HepG2 (cell line): ENCODE measurements around the gene NUDT21.

Experiments
- E2F1 ChIP-seq: sonication (generic); formaldehyde crosslinking; IDR thresholded peaks from 2 replicates; pipeline ENCODE4 v1.5.0; 2020; ENCODE audit warnings: missing genetic modification reagents
- PTBP1 ChIP-seq: fragments of 200-400 bp; formaldehyde crosslinking; IDR thresholded peaks from 2 replicates; pipeline ENCODE4 v1.6.1; 2018; ENCODE audit warnings: low read length, low read depth; ENCODE audit not compliant: poor library complexity, severe bottlenecking
- ZKSCAN1 ChIP-seq: fragments of 150-350 bp; IDR thresholded peaks from 2 replicates; pipeline ENCODE4 v1.6.1; 2014; ENCODE audit warnings: low read length
- TF ChIP-seq, protein P1 (sequence below), 2 experiments: IDR thresholded peaks; 2 replicates each; pipeline ENCODE4 v1.6.1; 2011 to 2012; ENCODE audit warnings: low read length in 2 of 2, borderline replicate concordance in 1 of 2, low read depth in 1 of 2, mild to moderate bottlenecking in 1 of 2, moderate library complexity in 1 of 2
- TF ChIP-seq, protein P2 (sequence below): sonication (generic); formaldehyde crosslinking; IDR thresholded peaks from 2 replicates; pipeline ENCODE4 v1.5.0; 2020; ENCODE audit warnings: mild to moderate bottlenecking, missing genetic modification reagents, moderate library complexity

DNA sequence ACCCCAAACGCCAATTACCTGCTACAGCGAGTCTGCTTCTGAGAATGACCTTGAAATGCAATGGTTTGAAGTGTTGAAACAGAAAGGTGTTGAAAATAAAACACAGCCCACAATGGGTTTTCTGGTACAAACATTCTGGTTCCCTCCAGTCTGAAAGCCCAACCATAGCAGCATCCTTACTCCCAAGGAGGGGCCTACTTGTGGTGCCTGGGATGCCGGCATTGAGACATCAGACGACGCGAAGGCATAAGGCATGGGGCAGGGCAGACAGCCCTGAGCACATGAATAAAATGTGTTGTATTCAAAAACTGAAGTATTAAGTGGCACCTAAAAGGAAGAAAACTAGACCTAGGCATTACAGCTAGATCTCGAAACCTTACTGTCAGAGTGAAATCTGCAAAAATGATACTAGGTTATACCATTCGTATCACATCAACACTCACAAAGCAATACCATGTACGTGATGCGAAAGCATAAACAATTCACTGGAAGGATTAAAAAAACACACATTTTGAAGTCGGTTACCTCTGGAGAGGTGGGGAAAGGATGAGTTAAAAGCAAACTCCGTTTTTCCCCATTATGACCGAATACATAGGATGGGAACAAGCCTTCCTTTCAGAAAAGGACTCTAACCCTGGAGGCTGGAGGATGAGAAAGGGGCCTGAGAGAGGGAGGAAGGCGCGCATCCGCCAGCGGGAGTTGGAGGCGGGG lies 702 bp downstream of the NUDT21 start:
- TF ChIP-seq, protein P1, sequence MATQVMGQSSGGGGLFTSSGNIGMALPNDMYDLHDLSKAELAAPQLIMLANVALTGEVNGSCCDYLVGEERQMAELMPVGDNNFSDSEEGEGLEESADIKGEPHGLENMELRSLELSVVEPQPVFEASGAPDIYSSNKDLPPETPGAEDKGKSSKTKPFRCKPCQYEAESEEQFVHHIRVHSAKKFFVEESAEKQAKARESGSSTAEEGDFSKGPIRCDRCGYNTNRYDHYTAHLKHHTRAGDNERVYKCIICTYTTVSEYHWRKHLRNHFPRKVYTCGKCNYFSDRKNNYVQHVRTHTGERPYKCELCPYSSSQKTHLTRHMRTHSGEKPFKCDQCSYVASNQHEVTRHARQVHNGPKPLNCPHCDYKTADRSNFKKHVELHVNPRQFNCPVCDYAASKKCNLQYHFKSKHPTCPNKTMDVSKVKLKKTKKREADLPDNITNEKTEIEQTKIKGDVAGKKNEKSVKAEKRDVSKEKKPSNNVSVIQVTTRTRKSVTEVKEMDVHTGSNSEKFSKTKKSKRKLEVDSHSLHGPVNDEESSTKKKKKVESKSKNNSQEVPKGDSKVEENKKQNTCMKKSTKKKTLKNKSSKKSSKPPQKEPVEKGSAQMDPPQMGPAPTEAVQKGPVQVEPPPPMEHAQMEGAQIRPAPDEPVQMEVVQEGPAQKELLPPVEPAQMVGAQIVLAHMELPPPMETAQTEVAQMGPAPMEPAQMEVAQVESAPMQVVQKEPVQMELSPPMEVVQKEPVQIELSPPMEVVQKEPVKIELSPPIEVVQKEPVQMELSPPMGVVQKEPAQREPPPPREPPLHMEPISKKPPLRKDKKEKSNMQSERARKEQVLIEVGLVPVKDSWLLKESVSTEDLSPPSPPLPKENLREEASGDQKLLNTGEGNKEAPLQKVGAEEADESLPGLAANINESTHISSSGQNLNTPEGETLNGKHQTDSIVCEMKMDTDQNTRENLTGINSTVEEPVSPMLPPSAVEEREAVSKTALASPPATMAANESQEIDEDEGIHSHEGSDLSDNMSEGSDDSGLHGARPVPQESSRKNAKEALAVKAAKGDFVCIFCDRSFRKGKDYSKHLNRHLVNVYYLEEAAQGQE (IDR thresholded peaks at IDR 0.05; ENCODE audit: borderline replicate concordance in 1 of 2, low read depth in 1 of 2, low read length in 2 of 2): no peak
- TF ChIP-seq E2F1 (CRISPR knock-in tag): no peak
- TF ChIP-seq PTBP1: no peak
- TF ChIP-seq ZKSCAN1: no peak
- TF ChIP-seq, protein P2, sequence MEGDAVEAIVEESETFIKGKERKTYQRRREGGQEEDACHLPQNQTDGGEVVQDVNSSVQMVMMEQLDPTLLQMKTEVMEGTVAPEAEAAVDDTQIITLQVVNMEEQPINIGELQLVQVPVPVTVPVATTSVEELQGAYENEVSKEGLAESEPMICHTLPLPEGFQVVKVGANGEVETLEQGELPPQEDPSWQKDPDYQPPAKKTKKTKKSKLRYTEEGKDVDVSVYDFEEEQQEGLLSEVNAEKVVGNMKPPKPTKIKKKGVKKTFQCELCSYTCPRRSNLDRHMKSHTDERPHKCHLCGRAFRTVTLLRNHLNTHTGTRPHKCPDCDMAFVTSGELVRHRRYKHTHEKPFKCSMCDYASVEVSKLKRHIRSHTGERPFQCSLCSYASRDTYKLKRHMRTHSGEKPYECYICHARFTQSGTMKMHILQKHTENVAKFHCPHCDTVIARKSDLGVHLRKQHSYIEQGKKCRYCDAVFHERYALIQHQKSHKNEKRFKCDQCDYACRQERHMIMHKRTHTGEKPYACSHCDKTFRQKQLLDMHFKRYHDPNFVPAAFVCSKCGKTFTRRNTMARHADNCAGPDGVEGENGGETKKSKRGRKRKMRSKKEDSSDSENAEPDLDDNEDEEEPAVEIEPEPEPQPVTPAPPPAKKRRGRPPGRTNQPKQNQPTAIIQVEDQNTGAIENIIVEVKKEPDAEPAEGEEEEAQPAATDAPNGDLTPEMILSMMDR (CRISPR knock-in tag): no peak
